TTC549 (cell line): ENCODE results near the gene COX7A2.

ENCODE experiments used
- FAIRE-seq: peaks from 2 replicates; lab custom pipeline; 2012; peaks lifted over from hg19 to GRCh38; lab: Jason Lieb, UNC

COX7A2 gene

GRCh38 chr6:75268121-75268987 is 24.8 kb upstream of the COX7A2 start:
- no peak for FAIRE-seq

GRCh38 chr6:75267461-75267860 is 23.9 kb upstream of the COX7A2 start:
- no peak for FAIRE-seq

GRCh38 chr6:75266716-75267291 is 23.2 kb upstream of the COX7A2 start:
- FAIRE-seq: peak; percentile 93

GRCh38 chr6:75263401-75263750 is 19.8 kb upstream of the COX7A2 start:
- FAIRE-seq: no peak

GRCh38 chr6:75262716-75263400 is 19.3 kb upstream of the COX7A2 start:
- FAIRE-seq: no peak

GRCh38 chr6:75261299-75261698 is 17.7 kb upstream of the COX7A2 start:
- FAIRE-seq: no peak

GRCh38 chr6:75257343-75258087 is 13.9 kb upstream of the COX7A2 start:
- FAIRE-seq: no peak

- FAIRE-seq: no peak
Measured at GRCh38 chr6:75250552-75250951, 7.0 kb upstream of the COX7A2 start.

GRCh38 chr6:75249837-75250236 is 6.2 kb upstream of the COX7A2 start:
- no peak for FAIRE-seq

GRCh38 chr6:75246386-75246785 is 2.8 kb upstream of the COX7A2 start:
- FAIRE-seq: no peak

- no peak for FAIRE-seq
Measured at GRCh38 chr6:75244063-75244584, 523 bp upstream of the COX7A2 start.

GRCh38 chr6:75236630-75237029 is 7.0 kb downstream of the COX7A2 start:
- no peak for FAIRE-seq

GRCh38 chr6:75235271-75235670 is 8.3 kb downstream of the COX7A2 start:
- FAIRE-seq: no peak

- no peak for FAIRE-seq
Measured at GRCh38 chr6:75234126-75234865, 9.3 kb downstream of the COX7A2 start.

- no peak for FAIRE-seq
Measured at GRCh38 chr6:75233092-75233615, 10.4 kb downstream of the COX7A2 start.

- peak; percentile 53 for FAIRE-seq
Measured at GRCh38 chr6:75230484-75231325, 12.9 kb downstream of the COX7A2 start.

- FAIRE-seq: no peak
Measured at GRCh38 chr6:75224303-75224926, 19.2 kb downstream of the COX7A2 start.

GRCh38 chr6:75223428-75223827 is 20.2 kb downstream of the COX7A2 start:
- FAIRE-seq: no peak

GRCh38 chr6:75222261-75222660 is 21.3 kb downstream of the COX7A2 start:
- FAIRE-seq: no peak

GRCh38 chr6:75221116-75221515 is 22.5 kb downstream of the COX7A2 start:
- no peak for FAIRE-seq
